NCI-H1092 treated with DMSO at 0.1 percent for 48 hours (cell line): Measurements from ENCODE around the gene ATP2C1.
A peak's percentile ranks its signal among the peaks of the same experiment; 100 is the strongest.
"Not testable (repeated sequence)": the region's sequence is repeated elsewhere in the genome, so short reads cannot be mapped to it uniquely, and the experiment has no call there.

ENCODE experiments used
- DNase-seq: peaks from one replicate; lab custom pipeline; 2025; lab: John Stamatoyannopoulos, UW

Gene ATP2C1

DNA sequence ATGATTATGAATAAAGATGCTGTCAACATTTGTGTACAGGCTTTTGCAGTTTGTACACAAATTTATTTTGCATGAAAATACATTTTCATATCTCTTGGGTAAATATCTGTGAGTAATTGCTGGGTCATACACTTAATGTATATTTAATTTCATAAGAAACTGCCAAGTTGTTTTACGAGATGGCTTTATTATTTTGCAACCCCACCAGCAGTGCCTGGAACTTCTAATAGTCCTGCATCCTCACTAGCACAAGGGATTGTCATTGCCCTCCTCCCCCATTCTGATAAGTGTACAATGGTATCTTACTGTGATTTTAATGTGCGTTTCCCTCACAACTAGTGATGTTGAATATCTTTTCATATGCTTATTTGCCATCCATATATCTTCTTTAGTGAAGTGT lies 87.6 kb downstream of the ATP2C1 start:
- no peak for DNase-seq

DNA sequence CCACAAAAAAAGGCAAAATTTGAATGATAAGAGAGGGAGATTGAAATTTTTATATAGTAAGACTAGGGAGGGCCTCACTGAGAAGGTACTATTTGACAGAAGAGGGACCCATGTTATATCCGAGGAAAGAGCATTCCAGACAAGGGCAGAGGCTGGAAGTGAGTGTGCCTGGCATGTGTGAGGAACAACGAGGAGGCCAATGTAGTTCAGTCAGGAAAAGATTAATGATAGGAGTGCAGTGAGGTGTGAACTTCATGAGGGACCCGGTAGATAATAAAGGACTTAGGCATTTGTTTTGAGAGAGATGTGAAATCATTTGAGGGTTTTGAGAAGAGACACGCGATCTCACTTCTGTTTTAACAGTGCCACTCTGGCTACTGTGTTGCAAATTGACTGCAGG lies 96.4 kb downstream of the ATP2C1 start:
- no peak for DNase-seq

GRCh38 chr3:130991126-130991525 lies 97.2 kb downstream of the ATP2C1 start:
- no peak for DNase-seq

GRCh38 chr3:130992344-130992743 lies 98.5 kb downstream of the ATP2C1 start:
- DNase-seq, result peak; percentile 33

DNA sequence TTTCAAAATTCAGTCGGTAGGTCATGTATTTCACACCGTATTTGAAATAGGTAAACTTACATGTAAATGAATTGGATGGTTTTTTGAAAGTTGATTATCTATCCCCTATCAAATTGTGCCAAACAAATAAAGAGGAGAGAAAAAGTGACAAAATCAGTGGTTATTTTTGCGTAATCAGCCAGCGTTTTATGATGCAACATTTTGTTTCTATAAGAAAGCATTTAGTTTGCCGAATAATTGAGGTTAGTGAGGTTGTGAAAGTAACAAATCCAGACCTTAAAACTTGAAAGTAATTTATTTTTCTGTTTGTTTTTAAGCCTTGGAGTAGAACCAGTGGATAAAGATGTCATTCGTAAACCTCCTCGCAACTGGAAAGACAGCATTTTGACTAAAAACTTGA lies 103.4 kb downstream of the ATP2C1 start:
- no peak for DNase-seq

DNA sequence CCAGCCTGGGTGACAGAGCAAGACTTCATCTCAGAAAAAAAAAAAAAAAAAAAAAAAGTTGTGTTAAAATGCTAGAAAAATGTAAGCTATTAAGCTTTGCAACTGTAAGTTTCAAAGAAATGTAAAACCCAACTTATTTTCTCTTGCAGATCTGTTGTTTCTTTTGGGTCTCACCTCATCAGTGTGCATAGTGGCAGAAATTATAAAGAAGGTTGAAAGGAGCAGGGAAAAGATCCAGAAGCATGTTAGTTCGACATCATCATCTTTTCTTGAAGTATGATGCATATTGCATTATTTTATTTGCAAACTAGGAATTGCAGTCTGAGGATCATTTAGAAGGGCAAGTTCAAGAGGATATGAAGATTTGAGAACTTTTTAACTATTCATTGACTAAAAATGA lies 107.2 kb downstream of the ATP2C1 start:
- no peak for DNase-seq

- DNase-seq, result no peak
These were observed 110.7 kb downstream of the ATP2C1 start for GRCh38 chr3:131004603-131005002.

GRCh38 chr3:131007256-131007655 lies 113.4 kb downstream of the ATP2C1 start:
- DNase-seq, result no peak

DNA sequence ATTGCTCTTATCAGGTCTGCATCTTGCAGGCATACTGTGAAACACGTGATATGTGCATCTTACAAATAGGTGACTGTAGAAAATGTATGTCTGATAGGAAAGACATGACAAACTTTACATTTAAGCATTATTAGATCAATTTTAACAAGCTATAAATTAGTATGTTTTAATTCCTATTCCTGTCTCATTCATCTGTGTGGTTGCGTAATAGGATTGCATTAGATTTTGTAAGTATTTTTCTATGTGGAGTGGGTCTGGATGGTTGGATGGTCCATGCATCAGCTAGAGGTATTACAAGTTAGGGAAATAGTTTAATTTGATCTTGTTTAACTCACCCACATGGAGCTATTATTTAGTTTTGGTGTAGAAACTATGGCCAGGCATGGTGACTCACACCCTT lies 113.9 kb downstream of the ATP2C1 start:
- DNase-seq, result no peak

DNA sequence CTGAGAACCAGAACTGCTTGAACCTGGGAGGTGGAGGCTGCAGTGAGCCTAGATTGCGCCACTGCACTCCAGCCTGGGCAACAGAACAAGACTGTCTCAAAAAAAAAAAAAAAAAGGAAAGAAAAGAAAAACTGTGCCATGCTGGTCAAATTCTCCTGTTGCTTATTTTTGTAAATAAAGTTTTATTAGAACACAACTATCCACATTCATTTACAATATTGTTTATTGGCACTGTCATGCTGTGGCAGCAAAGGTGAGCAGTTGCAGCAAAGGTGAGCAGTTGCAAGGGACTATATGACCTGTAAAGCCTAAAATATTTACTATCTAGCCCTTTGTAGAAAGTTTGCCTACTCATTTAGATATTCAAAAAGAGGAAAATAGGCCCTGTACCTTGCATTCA lies 114.4 kb downstream of the ATP2C1 start:
- DNase-seq, result no peak

DNA sequence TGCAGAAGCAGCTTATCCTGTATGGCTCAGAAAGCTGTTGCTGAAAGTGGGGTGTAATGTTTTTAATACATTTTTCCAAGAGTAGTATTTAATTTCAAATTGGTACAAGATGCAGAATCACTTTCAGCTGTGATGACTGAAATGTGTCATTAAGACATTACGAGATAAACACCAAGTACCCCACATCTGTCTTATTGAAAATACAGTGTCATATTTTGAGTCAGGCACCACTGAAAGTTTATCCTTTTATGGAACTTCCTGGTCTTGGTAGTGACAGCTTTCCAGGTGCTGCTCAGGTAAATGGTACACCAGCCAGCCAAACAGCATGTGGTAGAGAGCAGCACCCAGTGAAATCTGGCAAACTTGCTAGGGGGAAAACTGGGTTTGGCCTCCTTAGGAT lies 115.8 kb downstream of the ATP2C1 start:
- no peak for DNase-seq

- no peak for DNase-seq
These were observed 125.1 kb downstream of the ATP2C1 start for GRCh38 chr3:131018970-131019369.

DNA sequence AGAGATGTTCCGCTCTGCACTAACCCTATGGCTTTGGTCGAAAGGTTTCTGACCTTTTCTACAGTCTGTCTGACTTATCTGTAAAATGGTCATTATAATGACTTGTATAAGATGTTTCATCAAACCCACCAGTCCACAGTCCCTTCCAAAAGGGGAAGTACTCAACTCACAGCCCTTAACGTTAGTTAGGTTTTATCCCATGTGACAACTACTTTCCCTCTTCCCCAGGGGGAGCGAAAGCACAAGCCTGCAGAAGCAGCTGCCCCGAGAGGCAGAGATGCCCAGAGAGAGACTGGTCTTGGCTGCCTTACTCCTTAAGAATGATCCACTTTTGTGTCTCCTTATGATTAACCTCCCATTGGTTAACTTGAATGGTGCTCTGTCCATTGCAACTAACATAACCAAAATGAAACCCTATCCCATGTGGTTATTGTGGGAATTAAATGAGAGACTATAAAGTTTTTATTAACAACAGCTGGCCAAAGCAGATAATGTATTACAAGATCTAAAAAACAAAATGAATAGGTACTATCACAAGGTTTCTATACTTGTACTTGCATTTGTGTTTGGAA lies 126.3 kb downstream of the ATP2C1 start:
- no peak for DNase-seq

GRCh38 chr3:131025539-131025938 lies 131.7 kb downstream of the ATP2C1 start:
- DNase-seq, result no peak

DNA sequence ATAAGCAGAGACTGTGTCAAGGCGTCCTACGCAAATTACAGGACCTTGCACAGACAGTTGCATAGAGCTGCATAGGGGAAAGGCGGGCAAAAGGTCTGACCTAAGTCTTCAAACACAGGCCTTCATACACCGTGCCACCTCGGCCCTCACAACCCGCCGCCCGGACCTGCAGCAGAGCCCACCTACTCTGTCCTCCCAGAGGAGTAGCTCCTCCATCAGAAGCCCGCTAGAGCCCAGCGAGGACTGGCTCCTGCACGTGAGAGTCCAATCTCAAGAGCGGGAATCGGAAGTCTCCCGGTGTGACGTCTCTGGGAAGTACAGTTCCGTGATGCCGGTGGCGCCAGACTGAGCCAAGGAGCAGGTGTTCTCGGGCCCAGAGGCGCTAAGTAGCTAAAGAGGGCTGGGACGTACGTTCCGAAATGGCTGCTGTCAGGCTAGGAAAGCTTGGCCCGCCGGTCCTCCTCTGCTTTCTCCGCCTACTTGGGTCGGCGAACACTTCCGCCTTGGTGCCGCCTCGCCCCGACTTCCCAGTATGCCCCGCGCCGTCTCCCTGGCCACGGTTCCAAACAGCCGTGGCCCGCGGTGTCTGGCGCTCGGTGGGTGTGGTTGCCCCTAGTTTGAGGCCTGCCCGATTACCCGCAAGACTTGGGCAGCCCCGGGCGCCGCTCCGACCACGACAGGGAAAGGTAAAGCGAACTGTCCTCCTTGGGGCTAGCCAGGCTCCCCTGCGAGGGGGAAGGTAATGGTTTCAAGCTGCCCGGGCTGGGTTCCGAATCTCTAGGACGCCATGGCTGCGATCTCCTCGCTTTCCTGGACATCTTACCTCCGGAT lies 132.7 kb downstream of the ATP2C1 start, which contains the start of the genes ASTE1 and NEK11:
TSS of gene ASTE1 (minus strand) at position 505 of the 831 bp plus-strand sequence. CDS start 1,519 bp downstream, outside the sequence.
TSS of gene NEK11 (plus strand) at position 557 of the 831 bp plus-strand sequence. CDS start 2,832 bp downstream, outside the sequence.
- DNase-seq, result peak; percentile 86

DNA sequence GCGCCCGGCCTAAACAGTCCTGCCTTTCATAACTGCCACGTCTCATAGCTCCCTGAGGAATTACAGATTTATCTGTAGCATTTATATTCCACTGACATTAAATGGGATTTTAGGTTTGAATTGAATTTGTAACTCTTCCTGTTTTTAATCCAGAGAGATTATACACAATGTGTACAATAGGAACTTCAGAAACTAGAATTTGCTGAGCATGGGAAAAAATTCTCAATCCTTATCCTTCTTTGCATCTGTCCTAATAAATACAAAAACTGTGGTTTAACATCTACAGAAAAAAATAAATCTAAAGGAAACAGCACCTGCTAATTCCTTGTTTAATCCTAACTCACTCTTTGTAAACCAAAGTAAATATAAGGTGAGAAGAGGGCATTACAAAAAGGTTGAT lies 135.0 kb downstream of the ATP2C1 start:
- DNase-seq, result no peak

- no peak for DNase-seq
These were observed 137.8 kb downstream of the ATP2C1 start for GRCh38 chr3:131031660-131032059.

- peak; percentile 17 for DNase-seq
These were observed 139.7 kb downstream of the ATP2C1 start for GRCh38 chr3:131033480-131034080.

- no peak for DNase-seq
These were observed 142.4 kb downstream of the ATP2C1 start for GRCh38 chr3:131036200-131036816.

GRCh38 chr3:131036986-131037385 lies 143.1 kb downstream of the ATP2C1 start:
- DNase-seq, result no peak

DNA sequence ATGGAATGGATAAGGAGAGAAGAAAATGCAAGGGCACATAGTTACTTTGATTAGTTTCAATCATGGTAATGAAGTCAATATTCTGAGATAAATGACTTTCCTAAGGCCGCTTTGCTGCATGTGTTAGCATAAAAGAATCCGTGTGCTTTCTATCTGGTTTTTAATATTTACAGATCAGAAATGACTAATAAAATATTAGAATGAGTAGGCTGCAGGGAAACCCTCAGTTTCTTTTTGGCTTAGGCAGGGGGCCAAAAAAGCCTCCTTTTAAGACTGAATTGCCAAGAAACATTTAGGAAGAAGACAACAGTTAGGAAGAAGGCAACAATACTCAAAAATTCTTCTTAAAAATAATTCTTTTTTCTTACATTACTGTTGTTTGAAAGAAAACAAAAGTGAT lies 144.4 kb downstream of the ATP2C1 start:
- DNase-seq, result no peak

DNA sequence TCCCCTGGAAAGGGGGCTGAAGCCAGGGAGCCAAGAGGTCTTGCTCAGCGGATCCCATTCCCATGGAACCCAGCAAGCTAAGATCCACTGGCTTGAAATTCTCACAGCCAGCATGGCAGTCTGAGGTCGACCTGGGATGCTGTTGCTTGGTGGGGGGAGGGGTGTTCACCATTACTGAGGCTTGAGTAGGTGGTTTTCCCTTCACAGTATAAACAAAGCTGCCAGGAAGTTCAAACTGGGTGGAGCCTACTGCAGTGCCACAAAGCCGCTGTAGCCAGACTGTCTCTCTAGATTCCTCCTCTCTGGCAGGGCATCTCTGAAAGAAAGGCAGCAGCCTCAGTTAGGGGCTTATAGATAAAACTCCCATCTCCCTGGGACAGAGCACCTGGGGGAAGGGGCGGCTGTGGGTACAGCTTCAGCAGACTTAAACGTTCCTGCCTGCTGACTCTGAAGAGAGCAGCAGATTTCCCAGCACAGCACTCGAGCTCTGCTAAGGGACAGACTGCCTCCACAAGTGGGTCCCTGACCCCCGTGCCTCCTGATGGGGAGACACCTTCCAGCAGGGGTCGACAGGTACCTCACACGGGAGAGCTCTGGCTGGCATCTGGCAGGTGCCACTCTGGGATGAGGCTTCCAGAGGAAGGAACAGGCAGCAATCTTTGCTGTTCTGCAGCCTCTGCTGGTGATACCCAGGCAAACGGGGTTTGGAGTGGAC lies 148.5 kb downstream of the ATP2C1 start:
- not testable (repeated sequence) for DNase-seq
